GM12873 (cell line): ENCODE results near the gene DIPK1B.

Experiments used
- TF ChIP-seq, protein P1 (sequence below): IDR thresholded peaks from 2 replicates; pipeline ENCODE4 v1.5.1; 2012; ENCODE audit warnings: low read depth, mild to moderate bottlenecking, moderate library complexity, low read length, control low read depth; ENCODE audit not compliant: insufficient read depth; ENCODE audit errors: missing control alignments

DIPK1B gene

DNA sequence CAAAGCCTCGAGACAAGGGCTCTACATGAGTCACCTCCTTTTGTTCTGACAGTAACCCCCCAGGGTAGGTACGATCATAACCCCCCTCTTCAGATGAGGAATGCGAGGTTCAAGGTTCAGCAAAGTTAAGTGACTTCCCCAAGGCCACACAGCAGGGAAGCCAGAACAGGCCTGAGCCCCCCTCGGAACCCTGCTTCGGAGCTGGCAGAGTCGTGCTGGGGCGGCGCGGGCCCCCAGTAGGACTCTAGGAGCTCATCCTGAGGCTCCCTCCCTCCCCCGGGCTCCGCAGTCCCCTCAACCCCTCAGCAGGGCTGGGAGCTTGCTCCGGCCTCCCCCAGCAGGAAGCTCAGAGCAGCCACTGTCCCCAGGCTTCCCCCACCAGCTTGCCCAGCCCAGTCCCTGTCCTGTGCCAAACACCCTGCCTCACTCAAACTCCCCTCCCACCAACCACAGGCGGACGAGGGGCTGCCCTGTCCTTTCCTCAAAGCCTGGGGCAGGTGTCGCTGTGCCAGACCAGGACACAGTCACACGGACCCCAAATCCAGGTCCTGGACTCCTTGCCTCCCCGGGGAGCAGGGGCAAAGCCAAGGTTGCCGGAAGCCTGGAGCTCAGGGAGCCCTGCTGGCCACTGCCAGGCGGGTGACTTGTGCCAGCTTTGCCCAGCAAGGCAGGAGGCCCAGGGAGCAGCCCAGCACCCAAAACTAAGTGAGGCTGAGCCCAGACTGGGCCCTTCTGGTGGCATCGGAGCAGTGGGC is 30.2 kb upstream of the DIPK1B start:
- TF ChIP-seq, protein P1, sequence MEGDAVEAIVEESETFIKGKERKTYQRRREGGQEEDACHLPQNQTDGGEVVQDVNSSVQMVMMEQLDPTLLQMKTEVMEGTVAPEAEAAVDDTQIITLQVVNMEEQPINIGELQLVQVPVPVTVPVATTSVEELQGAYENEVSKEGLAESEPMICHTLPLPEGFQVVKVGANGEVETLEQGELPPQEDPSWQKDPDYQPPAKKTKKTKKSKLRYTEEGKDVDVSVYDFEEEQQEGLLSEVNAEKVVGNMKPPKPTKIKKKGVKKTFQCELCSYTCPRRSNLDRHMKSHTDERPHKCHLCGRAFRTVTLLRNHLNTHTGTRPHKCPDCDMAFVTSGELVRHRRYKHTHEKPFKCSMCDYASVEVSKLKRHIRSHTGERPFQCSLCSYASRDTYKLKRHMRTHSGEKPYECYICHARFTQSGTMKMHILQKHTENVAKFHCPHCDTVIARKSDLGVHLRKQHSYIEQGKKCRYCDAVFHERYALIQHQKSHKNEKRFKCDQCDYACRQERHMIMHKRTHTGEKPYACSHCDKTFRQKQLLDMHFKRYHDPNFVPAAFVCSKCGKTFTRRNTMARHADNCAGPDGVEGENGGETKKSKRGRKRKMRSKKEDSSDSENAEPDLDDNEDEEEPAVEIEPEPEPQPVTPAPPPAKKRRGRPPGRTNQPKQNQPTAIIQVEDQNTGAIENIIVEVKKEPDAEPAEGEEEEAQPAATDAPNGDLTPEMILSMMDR, result no peak

DNA sequence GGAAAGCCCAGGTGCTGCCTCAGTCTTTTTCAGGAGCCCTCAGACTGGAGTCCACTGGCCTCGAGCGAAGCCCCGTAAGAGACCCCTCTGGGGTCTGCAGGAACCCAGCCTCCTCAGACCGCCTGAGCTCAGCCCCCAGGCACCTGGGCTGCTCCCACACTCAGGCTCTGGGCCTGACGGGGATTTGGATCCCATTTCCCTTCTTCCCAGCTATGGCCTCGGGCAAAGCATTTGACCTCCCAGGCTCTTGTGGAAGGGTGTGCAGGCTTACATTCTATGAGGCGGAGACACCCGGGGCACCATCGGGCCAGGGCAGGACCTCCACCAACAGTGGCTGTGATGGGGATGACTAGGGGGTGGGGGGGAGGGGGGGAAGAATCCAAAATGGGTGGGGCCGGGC is 29.7 kb upstream of the DIPK1B start:
- TF ChIP-seq, protein P1, result no peak

DNA sequence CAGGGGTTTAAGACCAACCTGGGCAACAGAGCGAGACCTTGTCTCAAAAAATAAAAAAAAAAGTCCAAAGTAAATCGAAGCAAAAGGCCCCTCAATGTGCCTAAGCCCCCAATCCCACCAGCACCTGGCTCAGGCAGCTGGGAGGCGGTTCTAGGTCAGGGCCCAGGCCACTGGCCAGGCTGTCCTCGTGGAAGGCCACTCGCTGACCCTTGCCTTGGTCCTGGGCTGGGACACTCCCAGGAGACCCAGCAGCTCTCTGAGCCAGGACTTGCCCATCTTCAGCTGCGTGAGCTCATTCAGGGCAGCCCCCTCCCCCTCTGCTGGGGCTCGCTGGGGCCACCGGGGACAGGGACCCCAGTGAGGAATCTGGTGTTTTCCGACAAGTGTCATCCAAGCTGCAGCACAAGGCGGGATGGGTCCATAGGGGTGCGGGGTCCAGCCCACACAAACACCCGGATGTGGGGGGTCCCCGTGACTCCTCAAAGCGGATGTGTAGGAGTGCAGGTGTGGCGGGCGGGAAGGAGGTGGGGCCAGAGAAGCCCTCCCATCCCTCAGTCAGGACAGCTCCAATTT is 29.1 kb upstream of the DIPK1B start:
- TF ChIP-seq, protein P1, result no peak

DNA sequence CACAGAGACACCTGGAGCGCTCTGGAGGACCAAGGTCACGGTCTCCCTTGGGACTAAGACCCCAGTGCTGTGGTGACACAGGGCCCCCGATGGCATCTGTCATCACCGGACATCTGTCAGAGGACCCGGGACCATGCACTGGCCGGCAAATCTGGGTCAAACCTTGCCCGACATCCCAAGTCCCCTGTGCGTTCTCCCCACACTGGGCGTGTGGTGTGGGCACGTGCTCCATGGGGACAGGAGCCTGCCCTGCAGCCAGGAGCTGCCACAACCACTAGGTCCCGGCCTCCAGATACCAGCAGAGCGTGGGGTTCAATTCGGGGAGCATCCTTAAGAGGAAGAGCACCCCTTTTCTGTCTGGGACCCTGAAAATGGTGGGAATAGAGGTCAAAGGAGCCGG is 28.6 kb upstream of the DIPK1B start:
- TF ChIP-seq, protein P1, result no peak

DNA sequence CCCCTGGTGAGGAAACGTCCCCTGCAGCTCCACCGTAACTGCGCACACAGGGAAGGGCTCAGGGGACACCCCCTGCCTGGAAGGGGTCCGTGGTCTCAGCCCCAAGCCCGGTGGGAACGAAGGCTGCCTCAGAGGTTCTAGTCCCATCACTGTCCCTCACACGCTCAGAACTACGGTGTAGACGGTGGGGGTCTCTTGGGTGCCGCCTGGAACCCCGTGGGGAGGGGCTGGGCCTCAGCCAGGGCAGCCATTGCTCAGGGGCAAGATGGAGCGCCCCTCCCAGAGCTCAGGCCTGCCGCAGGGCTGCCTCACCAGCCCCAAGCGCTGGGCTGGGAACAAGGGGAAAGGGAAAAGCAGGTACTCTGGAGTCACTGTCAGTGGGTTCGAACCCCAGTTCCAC is 28.0 kb upstream of the DIPK1B start:
- TF ChIP-seq, protein P1, result no peak

DNA sequence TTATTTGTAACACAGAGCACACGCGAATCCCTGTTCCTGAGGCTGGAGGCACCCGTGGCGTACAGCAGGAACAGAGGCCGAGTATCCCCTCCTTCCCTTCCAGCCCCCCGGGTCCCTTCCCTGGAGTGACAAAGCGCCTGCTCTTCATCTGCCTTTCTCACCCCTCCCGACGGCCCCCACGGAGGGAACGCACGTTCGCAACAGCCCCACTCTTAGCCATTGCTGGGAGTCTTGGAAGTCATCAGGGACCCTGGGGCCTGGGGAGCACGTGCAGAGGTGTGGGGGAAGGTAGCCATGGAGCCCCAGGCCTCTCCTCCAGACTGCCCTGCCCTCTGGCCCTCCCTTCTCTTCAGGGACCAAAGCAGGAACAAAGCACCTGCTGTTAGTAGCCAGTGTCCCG is 27.6 kb upstream of the DIPK1B start:
- TF ChIP-seq, protein P1, result no peak

DNA sequence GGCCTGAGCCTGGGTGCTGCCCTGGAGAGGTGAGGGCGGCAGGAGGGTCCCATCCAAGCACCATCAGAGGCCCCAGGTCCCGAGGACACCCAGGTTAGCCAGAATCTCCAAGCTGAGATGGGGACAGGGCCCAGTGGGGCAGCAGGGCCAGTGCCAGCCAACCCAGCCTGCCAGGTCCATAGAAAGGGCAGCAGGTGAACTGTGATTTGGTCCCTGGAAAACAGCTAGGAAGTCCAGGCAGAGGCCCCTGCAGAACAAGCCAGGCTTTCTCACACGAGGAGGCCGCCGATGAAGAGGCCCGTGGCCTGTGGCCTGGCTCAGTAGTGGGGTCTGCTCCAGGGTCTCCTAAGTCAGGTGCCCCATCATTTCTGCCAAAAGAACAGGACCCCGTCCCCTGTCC is 27.2 kb upstream of the DIPK1B start:
- TF ChIP-seq, protein P1, result no peak
